Gastroesophageal sphincter (tissue), 3 donors: ENCODE data around the gene LEFTY2.

ENCODE experiments used
- EP300 ChIP-seq: sonication (generic); formaldehyde crosslinking; IDR thresholded peaks from one replicate; pipeline ENCODE4 v1.6.1; 2017; ENCODE audit warnings: antibody characterized with exemption, mild to moderate bottlenecking
- POLR2A ChIP-seq, 2 donors: fragments of 450-650 bp; IDR thresholded peaks; one replicate each; pipeline ENCODE4 v1.6.1; 2017; ENCODE audit warnings: antibody characterized with exemption in 2 of 2, mild to moderate bottlenecking in 2 of 2, moderate library complexity in 1 of 2
- POLR2AphosphoS5 ChIP-seq: sonication (generic); formaldehyde crosslinking; IDR thresholded peaks from one replicate; pipeline ENCODE4 v1.6.1; 2017; ENCODE audit warnings: antibody characterized with exemption
- TF ChIP-seq, protein P1 (sequence below), 4 experiments: fragments of 200-600 bp in 2 of 4; fragments of 450-650 bp in 2 of 4; sonication (generic) in 1 of 4; IDR thresholded peaks; one replicate each; pipeline ENCODE4 v1.5.1; 2017 to 2019; ENCODE audit warnings: antibody characterized with exemption in 4 of 4, mild to moderate bottlenecking in 2 of 4, moderate library complexity in 2 of 4

DNA sequence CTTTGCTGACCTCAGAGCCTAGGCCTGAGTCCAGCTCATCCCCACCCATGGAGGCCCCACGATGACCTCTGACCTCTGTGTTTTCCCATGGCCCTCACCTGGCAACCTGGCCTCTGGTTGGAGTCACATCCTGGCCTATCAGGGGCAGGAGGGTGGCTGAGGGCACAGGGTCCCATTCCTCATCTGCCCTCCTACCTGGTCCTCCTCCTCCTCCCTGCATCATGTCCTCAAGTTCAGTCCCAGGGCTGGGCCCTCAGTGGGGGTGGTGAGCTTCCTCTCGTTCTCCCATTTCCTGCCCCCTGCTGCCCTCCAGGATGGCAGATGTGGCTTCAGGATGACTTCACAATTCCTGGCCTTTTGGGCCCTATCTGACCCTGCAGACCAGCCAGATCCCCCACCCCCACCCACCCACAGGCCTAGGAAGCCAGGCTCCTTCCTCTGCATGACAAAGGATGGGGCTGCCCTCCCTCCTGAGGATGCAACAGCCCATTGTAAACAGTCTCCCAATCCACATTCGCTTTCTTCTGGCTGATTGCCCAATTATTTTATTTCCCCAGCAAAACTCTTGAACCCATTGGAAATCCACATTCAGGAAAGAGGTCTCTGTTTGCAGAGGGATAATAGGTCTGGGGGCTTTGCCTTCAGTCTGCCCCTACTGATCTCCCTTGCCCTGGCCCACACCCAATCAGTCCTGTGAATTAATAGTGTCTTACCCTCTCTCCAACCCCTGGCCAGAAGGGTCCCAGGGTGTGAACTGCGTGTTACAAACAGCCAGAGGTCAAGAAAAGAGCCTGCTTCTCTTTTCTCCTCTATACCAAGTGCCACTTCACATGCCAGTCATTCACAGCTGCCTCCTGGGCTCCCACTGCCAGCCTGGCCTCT is 41.7 kb downstream of the LEFTY2 start:
- TF ChIP-seq, protein P1, sequence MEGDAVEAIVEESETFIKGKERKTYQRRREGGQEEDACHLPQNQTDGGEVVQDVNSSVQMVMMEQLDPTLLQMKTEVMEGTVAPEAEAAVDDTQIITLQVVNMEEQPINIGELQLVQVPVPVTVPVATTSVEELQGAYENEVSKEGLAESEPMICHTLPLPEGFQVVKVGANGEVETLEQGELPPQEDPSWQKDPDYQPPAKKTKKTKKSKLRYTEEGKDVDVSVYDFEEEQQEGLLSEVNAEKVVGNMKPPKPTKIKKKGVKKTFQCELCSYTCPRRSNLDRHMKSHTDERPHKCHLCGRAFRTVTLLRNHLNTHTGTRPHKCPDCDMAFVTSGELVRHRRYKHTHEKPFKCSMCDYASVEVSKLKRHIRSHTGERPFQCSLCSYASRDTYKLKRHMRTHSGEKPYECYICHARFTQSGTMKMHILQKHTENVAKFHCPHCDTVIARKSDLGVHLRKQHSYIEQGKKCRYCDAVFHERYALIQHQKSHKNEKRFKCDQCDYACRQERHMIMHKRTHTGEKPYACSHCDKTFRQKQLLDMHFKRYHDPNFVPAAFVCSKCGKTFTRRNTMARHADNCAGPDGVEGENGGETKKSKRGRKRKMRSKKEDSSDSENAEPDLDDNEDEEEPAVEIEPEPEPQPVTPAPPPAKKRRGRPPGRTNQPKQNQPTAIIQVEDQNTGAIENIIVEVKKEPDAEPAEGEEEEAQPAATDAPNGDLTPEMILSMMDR (IDR thresholded peaks at IDR 0.05), result no peak
- no peak for TF ChIP-seq EP300
- TF ChIP-seq POLR2AphosphoS5, result no peak
- TF ChIP-seq POLR2A (IDR thresholded peaks at IDR 0.05), result no peak
